ENCODE data around the gene BACE2.

BACE2 gene

DNA sequence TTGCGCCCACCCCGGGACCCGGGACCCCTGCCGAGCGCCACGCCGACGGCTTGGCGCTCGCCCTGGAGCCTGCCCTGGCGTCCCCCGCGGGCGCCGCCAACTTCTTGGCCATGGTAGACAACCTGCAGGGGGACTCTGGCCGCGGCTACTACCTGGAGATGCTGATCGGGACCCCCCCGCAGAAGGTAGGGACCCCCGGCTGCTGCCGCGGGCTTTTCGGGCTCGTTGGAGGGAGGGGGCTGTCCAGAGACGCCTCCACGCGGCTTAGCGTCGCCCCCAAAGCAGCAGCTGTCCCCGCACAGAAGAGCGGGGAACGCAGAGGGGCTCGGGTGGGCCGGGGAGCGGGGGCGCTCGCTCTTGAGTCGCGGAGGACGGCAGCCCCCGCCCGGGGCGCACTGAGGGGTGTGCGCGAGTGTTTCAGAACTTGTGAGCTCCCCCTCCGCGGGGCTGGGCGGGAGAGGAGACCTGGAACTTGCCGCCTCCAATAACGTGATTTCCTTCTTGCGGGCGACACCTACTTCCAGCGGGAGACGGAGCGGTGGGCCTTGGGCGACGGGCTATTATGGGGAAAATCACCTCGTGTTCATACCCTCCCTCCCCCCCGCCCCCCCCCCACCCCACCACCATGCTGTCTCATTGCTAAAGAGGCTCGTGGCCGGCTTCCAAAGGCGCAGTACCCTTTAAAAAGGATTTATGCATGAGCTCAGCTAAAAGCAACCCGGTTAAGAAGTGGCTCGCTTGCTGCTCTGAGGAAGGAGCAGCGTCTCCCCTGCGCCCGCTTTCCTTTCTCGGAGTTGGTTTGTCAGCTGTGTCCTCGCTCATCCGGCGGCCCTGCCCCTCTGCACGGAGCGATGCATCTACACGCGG is 664 bp downstream of the BACE2 start (continued):
- TF ChIP-seq, protein P1, sequence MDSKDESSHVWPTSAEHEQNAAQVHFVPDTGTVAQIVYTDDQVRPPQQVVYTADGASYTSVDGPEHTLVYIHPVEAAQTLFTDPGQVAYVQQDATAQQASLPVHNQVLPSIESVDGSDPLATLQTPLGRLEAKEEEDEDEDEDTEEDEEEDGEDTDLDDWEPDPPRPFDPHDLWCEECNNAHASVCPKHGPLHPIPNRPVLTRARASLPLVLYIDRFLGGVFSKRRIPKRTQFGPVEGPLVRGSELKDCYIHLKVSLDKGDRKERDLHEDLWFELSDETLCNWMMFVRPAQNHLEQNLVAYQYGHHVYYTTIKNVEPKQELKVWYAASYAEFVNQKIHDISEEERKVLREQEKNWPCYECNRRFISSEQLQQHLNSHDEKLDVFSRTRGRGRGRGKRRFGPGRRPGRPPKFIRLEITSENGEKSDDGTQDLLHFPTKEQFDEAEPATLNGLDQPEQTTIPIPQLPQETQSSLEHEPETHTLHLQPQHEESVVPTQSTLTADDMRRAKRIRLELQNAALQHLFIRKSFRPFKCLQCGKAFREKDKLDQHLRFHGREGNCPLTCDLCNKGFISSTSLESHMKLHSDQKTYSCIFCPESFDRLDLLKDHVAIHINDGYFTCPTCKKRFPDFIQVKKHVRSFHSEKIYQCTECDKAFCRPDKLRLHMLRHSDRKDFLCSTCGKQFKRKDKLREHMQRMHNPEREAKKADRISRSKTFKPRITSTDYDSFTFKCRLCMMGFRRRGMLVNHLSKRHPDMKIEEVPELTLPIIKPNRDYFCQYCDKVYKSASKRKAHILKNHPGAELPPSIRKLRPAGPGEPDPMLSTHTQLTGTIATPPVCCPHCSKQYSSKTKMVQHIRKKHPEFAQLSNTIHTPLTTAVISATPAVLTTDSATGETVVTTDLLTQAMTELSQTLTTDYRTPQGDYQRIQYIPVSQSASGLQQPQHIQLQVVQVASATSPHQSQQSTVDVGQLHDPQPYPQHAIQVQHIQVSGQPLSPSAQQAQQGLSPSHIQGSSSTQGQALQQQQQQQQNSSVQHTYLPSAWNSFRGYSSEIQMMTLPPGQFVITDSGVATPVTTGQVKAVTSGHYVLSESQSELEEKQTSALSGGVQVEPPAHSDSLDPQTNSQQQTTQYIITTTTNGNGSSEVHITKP (tag by site-specific recombination; IDR thresholded peaks at IDR 0.05): peak; percentile 18
- TF ChIP-seq ZNF549 (tag by site-specific recombination; IDR thresholded peaks at IDR 0.05): no peak
- TF ChIP-seq ZNF394 (tag by site-specific recombination; IDR thresholded peaks at IDR 0.05; ENCODE audit: borderline replicate concordance): peak; percentile 3; the same call in 1 of the 2 replicates
- no peak for TF ChIP-seq ZNF776 (tag by site-specific recombination; IDR thresholded peaks at IDR 0.05; ENCODE audit: borderline replicate concordance)
- TF ChIP-seq, protein P2, sequence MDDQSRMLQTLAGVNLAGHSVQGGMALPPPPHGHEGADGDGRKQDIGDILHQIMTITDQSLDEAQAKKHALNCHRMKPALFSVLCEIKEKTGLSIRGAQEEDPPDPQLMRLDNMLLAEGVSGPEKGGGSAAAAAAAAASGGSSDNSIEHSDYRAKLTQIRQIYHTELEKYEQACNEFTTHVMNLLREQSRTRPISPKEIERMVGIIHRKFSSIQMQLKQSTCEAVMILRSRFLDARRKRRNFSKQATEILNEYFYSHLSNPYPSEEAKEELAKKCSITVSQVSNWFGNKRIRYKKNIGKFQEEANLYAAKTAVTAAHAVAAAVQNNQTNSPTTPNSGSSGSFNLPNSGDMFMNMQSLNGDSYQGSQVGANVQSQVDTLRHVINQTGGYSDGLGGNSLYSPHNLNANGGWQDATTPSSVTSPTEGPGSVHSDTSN (CRISPR knock-in tag; IDR thresholded peaks at IDR 0.05): no peak
- peak; percentile 93 for TF ChIP-seq PATZ1 (tag by site-specific recombination; IDR thresholded peaks at IDR 0.05)

GRCh38 chr21:41169258-41169576 is 1.3 kb downstream of the BACE2 start:
- Histone ChIP-seq H3K27ac (ENCODE audit: extremely low read depth, low read depth, low read length) (peak overlapping the region; percentile 28; the same call in 1 of the 2 replicates), H3K4me1 (ENCODE audit: control insufficient read depth, insufficient read depth, low read length) (peaks cover 6% of the 10 kb centered on the region), H3K9me3 (ENCODE audit: control insufficient read depth, insufficient read depth, low read depth, low read length) (no peaks in the 10 kb centered on the region), H3K4me3 (ENCODE audit: low read depth, low read length) (peak overlapping the region; percentile 62), H3K36me3 (ENCODE audit: control insufficient read depth in 2 of 2, insufficient read depth in 1 of 2, low read length in 2 of 2) (no peaks in the 10 kb centered on the region)
- POLR2A ChIA-PET: interaction anchor here (0.6 to 1.0 kb wide), 6 partner anchors 25 to 597 kb away, joined by 3 to 6 read pairs (median 4); no protein-coding TSS in a partner anchor
- TF ChIP-seq, protein P1 (tag by site-specific recombination; IDR thresholded peaks at IDR 0.05): peak; percentile 85
- TF ChIP-seq ZBTB20 (tag by site-specific recombination; IDR thresholded peaks at IDR 0.05): 0 out of 2 replicates have a peak, but pooled peaks have one; percentile 53
- TF ChIP-seq, protein P3, sequence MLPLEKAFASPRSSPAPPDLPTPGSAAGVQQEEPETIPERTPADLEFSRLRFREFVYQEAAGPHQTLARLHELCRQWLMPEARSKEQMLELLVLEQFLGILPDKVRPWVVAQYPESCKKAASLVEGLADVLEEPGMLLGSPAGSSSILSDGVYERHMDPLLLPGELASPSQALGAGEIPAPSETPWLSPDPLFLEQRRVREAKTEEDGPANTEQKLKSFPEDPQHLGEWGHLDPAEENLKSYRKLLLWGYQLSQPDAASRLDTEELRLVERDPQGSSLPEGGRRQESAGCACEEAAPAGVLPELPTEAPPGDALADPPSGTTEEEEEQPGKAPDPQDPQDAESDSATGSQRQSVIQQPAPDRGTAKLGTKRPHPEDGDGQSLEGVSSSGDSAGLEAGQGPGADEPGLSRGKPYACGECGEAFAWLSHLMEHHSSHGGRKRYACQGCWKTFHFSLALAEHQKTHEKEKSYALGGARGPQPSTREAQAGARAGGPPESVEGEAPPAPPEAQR (tag by site-specific recombination; IDR thresholded peaks at IDR 0.05): no peak
- TF ChIP-seq, protein P4, sequence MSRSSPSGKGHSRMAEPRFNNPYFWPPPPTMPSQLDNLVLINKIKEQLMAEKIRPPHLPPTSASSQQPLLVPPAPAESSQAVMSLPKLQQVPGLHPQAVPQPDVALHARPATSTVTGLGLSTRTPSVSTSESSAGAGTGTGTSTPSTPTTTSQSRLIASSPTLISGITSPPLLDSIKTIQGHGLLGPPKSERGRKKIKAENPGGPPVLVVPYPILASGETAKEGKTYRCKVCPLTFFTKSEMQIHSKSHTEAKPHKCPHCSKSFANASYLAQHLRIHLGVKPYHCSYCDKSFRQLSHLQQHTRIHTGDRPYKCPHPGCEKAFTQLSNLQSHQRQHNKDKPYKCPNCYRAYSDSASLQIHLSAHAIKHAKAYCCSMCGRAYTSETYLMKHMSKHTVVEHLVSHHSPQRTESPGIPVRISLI (tag by site-specific recombination; IDR thresholded peaks at IDR 0.05): peak; percentile 89
- TF ChIP-seq PRDM1 (tag by site-specific recombination; IDR thresholded peaks at IDR 0.05): 0 out of 2 replicates have a peak, but pooled peaks have one; percentile 43
- TF ChIP-seq ZNF302 (tag by site-specific recombination; IDR thresholded peaks at IDR 0.05; ENCODE audit: low read depth): no peak
- TF ChIP-seq PRDM4 (tag by site-specific recombination; IDR thresholded peaks at IDR 0.05): no peak
- TF ChIP-seq GLIS1 (tag by site-specific recombination; IDR thresholded peaks at IDR 0.05): no peak
- TF ChIP-seq, protein P5, sequence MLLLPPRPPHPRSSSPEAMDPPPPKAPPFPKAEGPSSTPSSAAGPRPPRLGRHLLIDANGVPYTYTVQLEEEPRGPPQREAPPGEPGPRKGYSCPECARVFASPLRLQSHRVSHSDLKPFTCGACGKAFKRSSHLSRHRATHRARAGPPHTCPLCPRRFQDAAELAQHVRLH (tag by site-specific recombination; IDR thresholded peaks at IDR 0.05): no peak
- CTCF ChIA-PET: interaction anchor here (0.6 to 4.2 kb wide), 23 partner anchors 10 to 1527 kb away, joined by 3 to 31 read pairs (median 4); no protein-coding TSS in a partner anchor
